ENCODE measurements around the gene FIBP.
"Not testable (repeated sequence)": the region's sequence is repeated elsewhere in the genome, so short reads cannot be mapped to it uniquely, and the experiment has no call there.

The FIBP gene

DNA sequence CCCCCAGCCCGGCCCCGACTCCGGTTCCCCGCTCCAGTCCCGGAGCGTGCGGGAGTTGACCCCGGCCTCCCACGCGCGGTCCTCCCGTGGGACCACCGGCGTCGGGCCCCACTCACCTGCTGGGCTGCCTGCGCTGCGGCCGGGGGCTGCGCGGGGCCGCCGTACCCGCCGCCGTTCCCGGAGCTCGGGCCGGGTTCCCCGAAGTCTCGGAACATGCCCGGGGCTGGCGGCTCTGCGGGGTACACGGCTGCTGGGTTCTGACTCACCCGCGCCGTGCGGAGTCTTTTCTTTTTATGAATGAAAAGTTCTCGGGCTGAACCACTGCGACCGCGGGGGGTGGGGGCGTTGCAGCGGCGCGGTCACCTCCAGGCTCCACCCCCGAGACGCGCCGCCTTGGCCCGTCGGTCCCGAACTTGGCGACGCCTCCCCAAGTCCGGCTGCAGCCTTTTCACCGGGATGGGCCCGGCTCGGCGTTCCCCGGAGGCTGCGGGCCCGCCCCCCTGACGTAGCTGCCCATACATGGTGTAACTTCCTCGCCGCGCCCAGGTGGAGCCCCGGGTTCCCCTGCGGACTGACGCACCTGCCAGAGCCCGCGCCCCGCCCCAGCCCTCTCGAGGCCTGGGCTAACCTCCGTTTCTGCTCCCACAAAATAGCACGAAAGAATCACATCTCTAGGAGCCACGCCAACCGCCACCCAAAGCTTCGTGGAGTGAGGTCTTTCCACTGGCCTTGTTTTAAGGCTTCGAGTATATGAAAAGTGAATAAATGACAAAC, 12.0 kb upstream of the FIBP start, which contains the start of gene FOSL1:
Gene FOSL1 (minus strand): TSS at position 264 of the 774 bp plus-strand sequence. CDS start 49 bp downstream, at position 215.
- Histone ChIP-seq H3K9me3 (no peaks in the 10 kb centered on the region), H3K9ac (peak within 1 kb of the TSS; percentile 78), H3K4me2 (peak within 1 kb of the TSS; percentile 95), H3K27ac (peak within 1 kb of the TSS; percentile 63), H3K27me3 (peaks cover 61% of the 10 kb centered on the region), H3K4me3 (peak within 1 kb of the TSS; percentile 73), H3K4me1 (peaks cover 42% of the 10 kb centered on the region), H3K36me3 (no peaks in the 10 kb centered on the region), H4K20me1 (no peaks in the 10 kb centered on the region)
- no peak for TF ChIP-seq Cebpa-rat (IDR thresholded peaks at IDR 0.05)

DNA sequence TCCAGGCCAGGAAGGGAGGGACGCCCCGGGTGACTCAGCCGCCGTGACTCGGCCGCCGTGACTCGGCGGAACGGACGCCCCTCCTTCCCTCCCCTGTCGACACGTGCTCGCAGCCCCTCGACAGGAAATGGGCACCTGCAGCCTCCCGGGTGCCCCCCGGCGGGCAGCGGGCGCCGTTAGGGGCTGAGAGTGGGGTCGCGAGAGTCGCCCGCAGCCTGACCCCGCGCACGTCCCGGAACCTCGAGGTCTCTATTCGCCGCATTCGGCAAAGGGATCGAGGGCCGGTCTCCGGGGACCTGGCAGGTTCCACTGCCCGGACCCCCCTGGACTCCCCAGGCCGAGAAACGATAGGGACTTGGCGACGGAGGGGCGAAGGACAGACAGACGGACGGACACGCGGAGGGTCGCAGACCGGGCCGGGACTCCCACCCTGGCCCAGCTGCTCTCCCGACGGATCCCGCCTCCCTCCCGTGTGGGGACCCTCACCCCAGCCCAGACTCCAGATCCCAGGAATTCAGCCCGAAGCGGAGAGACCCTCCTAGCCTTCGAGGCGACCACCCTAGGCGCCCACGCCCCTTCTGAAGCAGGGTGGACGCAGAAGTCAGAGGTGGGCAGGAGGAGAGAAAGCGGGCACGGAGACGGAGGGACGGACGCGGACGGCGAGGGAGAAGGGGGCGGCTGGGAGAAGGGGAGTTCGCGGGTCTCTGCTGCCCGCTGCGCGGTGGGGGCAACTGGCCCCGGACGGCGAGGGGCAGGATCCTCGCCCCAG, 11.3 kb upstream of the FIBP start:
- Histone ChIP-seq H3K4me2 (peak overlapping the region; percentile 95), H3K36me3 (no peaks in the 10 kb centered on the region), H3K4me1 (peaks cover 48% of the 10 kb centered on the region), H3K27ac (peak overlapping the region; percentile 63), H3K9ac (peak overlapping the region; percentile 78), H4K20me1 (no peaks in the 10 kb centered on the region), H3K9me3 (no peaks in the 10 kb centered on the region), H3K27me3 (peaks cover 61% of the 10 kb centered on the region), H3K4me3 (peak overlapping the region; percentile 73)
- TF ChIP-seq Cebpa-rat (IDR thresholded peaks at IDR 0.05) = no peak

GRCh38 chr11:65898656-65899355, 10.5 kb upstream of the FIBP start:
- Histone ChIP-seq H3K27ac (peak overlapping the region; percentile 63), H3K4me3 (peak overlapping the region; percentile 73), H3K27me3 (peaks cover 61% of the 10 kb centered on the region), H3K9me3 (no peaks in the 10 kb centered on the region), H3K4me1 (peaks cover 55% of the 10 kb centered on the region), H3K9ac (peak overlapping the region; percentile 78), H3K36me3 (no peaks in the 10 kb centered on the region), H3K4me2 (peak overlapping the region; percentile 95), H4K20me1 (no peaks in the 10 kb centered on the region)
- no peak for TF ChIP-seq Cebpa-rat (IDR thresholded peaks at IDR 0.05)

DNA sequence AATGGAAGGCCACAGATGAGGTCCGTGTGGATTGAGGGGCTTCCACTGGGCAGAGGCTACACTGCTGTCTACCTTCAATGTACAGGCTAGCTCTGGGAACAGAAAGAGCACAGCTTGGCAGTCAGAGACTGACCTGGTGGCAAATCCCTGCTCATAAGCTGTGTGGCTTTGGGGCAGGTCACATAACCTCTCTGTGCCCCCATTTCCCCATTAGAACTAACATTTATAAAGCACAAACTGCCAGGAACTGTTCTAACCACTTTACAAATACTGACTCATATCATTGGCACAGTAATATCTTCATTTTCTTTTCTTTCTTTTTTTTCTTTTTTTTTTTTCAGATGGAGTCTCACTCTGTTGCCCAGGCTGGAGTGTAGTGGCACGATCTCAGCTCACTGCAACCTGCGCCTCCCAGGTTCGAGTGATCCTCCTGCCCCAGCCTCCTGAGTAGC, 8.8 kb upstream of the FIBP start:
- no peak overlapping the region for H3K4me2 ChIP-seq
- peaks cover 11% of the 10 kb centered on the region for H4K20me1 ChIP-seq
- TF ChIP-seq Cebpa-rat (IDR thresholded peaks at IDR 0.05) = no peak
- peaks cover 59% of the 10 kb centered on the region for H3K4me1 ChIP-seq
- H3K27ac ChIP-seq = no peak overlapping the region
- peaks cover 58% of the 10 kb centered on the region for H3K27me3 ChIP-seq
- H3K4me3 ChIP-seq = no peak overlapping the region
- no peaks in the 10 kb centered on the region for H3K9me3 ChIP-seq
- H3K36me3 ChIP-seq = no peaks in the 10 kb centered on the region
- H3K9ac ChIP-seq = no peak overlapping the region

DNA sequence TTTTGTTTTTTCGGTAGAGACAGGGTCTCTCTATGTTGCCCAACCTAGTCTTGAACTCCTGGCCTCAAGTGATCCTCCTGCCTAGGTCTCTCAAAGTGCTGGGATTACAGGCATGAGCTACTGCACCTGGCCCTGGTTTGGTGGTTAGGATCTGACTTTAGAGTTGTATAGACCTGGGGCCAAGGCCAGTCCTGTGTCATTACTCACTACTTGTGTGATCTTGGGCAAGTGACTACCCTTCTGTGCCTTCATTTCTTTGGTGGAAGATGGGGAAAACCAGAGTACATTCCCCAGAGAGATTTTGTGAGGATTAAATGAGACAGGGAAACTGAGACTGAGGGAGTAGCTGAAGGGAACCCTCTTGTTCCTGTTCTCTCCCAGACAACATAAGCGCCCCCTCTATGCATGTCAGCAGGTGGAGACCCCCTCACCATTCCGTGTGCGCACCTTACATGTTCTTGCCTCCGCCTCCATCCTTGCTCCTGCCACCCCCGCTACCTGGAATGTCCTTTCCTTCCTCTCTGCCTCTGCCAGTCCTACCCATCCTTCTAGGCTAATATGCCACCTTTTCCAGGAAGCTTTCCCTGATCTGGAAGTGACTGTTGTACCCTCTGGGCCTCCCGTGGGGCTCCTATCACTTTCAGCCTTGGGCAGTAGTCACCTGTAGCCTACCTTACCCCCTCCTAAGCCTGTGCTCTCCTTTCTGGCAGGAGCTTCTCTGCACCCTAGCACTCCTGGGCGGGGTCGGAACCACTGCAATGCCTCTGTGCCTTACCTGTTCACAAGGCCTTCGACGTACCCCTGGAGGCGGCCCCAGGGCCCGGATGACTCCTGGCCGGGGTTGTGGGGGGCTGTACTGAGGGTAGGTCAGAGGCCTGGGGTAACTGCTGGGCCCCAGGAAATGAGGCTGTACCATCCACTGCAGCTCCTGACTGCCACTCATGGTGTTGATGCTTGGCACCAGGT, 8.0 kb upstream of the FIBP start:
- no peak overlapping the region for H3K27ac ChIP-seq

GRCh38 chr11:65895482-65895981, 7.3 kb upstream of the FIBP start:
- Histone ChIP-seq H4K20me1 (peaks cover 26% of the 10 kb centered on the region), H3K27me3 (peaks cover 43% of the 10 kb centered on the region), H3K36me3 (no peaks in the 10 kb centered on the region), H3K4me3 (no peak overlapping the region), H3K4me2 (no peak overlapping the region), H3K9me3 (no peaks in the 10 kb centered on the region), H3K4me1 (peaks cover 58% of the 10 kb centered on the region), H3K27ac (no peak overlapping the region), H3K9ac (no peak overlapping the region)
- TF ChIP-seq Cebpa-rat (IDR thresholded peaks at IDR 0.05) = no peak

More for the DNA sequence above, 8.0 kb upstream of the FIBP start:
- Histone ChIP-seq H3K36me3 (no peaks in the 10 kb centered on the region), H3K4me1 (peaks cover 62% of the 10 kb centered on the region), H3K27me3 (peaks cover 51% of the 10 kb centered on the region), H3K9ac (no peak overlapping the region), H3K9me3 (no peaks in the 10 kb centered on the region), H3K4me3 (no peak overlapping the region), H3K4me2 (no peak overlapping the region), H4K20me1 (peaks cover 18% of the 10 kb centered on the region)
- no peak for TF ChIP-seq Cebpa-rat (IDR thresholded peaks at IDR 0.05)

DNA sequence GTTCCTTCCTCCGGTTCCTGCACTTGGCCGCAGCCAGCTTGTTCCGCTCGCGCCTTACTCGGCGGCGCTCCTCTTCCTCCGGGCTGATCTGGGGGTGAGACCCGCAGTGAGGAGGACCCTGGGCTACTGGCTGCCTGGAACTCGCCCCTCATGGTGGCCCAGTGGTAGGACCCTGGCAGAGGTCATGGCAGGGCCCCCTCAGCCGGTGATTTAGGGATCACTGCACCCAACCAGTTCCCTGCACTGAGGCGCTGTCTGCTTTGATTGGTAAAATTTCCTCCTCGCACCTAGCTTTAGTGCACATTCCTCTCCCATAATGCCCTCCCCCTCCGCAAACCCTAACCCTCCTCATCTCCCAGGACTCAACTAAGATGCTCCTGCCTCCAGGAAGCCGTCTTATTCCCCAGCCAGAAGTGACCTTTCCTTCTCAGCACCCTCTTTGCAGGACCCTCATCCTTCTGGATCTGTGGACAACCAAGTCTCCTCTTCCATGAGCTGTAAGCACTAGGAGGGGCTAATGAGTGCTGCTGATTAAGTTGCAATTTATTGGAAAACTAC, 5.8 kb upstream of the FIBP start:
- peaks cover 29% of the 10 kb centered on the region for H3K27me3 ChIP-seq
- H3K4me1 ChIP-seq = peaks cover 55% of the 10 kb centered on the region
- no peaks in the 10 kb centered on the region for H3K9me3 ChIP-seq
- H3K4me2 ChIP-seq = peak overlapping the region; percentile 98
- H3K4me3 ChIP-seq = peak overlapping the region; percentile 97
- TF ChIP-seq Cebpa-rat (IDR thresholded peaks at IDR 0.05) = no peak
- H3K9ac ChIP-seq = peak overlapping the region; percentile 76
- no peaks in the 10 kb centered on the region for H3K36me3 ChIP-seq
- H3K27ac ChIP-seq = peak overlapping the region; percentile 90
- H4K20me1 ChIP-seq = peaks cover 26% of the 10 kb centered on the region

- H3K27ac ChIP-seq = peak overlapping the region; percentile 98
- no peaks in the 10 kb centered on the region for H3K9me3 ChIP-seq
- no peak for TF ChIP-seq Cebpa-rat (IDR thresholded peaks at IDR 0.05)
- peaks cover 26% of the 10 kb centered on the region for H4K20me1 ChIP-seq
- H3K4me2 ChIP-seq = peak overlapping the region; percentile 98
- no peaks in the 10 kb centered on the region for H3K36me3 ChIP-seq
- peaks cover 50% of the 10 kb centered on the region for H3K4me1 ChIP-seq
- H3K27me3 ChIP-seq = peaks cover 16% of the 10 kb centered on the region
- H3K4me3 ChIP-seq = peak overlapping the region; percentile 97
- H3K9ac ChIP-seq = peak overlapping the region; percentile 99
Observed at GRCh38 chr11:65892661-65893317, 4.5 kb upstream of the FIBP start.

DNA sequence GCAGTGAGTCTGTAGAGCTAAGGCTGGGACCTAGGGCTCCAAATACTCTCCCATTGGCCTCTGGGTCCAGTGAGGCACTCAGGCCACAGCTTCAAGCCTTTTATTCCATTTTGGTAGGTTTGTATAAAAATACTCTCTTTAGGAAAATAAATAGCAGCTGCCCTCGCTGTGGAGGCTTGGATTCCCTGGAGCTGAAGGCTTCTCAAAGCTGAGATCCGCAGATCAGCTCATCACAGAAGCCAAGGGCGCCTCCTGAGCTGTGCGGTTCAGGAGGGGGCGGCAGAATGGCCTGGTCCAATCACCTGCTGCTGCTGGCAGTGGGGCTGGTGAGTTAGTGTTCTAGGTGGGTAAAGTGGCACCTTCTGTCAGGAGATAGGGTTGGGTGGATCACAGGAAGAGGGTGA, 3.9 kb upstream of the FIBP start:
- not testable (repeated sequence) for H3K36me3 ChIP-seq, H3K27me3 ChIP-seq, H3K9me3 ChIP-seq
- H3K27ac ChIP-seq = peak overlapping the region; percentile 98
- peaks cover 57% of the 10 kb centered on the region for H3K4me1 ChIP-seq
- H3K4me2 ChIP-seq = peak overlapping the region; percentile 98
- peak overlapping the region; percentile 97 for H3K4me3 ChIP-seq
- H4K20me1 ChIP-seq = peaks cover 26% of the 10 kb centered on the region
- H3K9ac ChIP-seq = peak overlapping the region; percentile 99

Data from BLaER1 (cell line).